ENCODE data around the gene LETM1. TPM values are rescaled to one million over a fixed set of nuclear protein-coding genes. Genes with fewer than 3 reads are reported as not detected.

The LETM1 gene
- total and polyA plus RNA-seq, 2 of the 13 experiments (the other 11 are each of a cell fraction or from before 2014, with no cell fraction given), result 9.7 to 41.6 TPM

- TF ChIP-seq, protein P1, sequence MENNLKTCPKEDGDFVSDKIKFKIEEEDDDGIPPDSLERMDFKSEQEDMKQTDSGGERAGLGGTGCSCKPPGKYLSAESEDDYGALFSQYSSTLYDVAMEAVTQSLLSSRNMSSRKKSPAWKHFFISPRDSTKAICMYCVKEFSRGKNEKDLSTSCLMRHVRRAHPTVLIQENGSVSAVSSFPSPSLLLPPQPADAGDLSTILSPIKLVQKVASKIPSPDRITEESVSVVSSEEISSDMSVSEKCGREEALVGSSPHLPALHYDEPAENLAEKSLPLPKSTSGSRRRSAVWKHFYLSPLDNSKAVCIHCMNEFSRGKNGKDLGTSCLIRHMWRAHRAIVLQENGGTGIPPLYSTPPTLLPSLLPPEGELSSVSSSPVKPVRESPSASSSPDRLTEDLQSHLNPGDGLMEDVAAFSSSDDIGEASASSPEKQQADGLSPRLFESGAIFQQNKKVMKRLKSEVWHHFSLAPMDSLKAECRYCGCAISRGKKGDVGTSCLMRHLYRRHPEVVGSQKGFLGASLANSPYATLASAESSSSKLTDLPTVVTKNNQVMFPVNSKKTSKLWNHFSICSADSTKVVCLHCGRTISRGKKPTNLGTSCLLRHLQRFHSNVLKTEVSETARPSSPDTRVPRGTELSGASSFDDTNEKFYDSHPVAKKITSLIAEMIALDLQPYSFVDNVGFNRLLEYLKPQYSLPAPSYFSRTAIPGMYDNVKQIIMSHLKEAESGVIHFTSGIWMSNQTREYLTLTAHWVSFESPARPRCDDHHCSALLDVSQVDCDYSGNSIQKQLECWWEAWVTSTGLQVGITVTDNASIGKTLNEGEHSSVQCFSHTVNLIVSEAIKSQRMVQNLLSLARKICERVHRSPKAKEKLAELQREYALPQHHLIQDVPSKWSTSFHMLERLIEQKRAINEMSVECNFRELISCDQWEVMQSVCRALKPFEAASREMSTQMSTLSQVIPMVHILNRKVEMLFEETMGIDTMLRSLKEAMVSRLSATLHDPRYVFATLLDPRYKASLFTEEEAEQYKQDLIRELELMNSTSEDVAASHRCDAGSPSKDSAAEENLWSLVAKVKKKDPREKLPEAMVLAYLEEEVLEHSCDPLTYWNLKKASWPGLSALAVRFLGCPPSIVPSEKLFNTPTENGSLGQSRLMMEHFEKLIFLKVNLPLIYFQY (CRISPR knock-in tag; IDR thresholded peaks at IDR 0.05; ENCODE audit: borderline replicate concordance), result peak; percentile 97
- TF ChIP-seq, protein P2, sequence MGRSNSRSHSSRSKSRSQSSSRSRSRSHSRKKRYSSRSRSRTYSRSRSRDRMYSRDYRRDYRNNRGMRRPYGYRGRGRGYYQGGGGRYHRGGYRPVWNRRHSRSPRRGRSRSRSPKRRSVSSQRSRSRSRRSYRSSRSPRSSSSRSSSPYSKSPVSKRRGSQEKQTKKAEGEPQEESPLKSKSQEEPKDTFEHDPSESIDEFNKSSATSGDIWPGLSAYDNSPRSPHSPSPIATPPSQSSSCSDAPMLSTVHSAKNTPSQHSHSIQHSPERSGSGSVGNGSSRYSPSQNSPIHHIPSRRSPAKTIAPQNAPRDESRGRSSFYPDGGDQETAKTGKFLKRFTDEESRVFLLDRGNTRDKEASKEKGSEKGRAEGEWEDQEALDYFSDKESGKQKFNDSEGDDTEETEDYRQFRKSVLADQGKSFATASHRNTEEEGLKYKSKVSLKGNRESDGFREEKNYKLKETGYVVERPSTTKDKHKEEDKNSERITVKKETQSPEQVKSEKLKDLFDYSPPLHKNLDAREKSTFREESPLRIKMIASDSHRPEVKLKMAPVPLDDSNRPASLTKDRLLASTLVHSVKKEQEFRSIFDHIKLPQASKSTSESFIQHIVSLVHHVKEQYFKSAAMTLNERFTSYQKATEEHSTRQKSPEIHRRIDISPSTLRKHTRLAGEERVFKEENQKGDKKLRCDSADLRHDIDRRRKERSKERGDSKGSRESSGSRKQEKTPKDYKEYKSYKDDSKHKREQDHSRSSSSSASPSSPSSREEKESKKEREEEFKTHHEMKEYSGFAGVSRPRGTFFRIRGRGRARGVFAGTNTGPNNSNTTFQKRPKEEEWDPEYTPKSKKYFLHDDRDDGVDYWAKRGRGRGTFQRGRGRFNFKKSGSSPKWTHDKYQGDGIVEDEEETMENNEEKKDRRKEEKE (IDR thresholded peaks at IDR 0.05), result no peak
- TF ChIP-seq, protein P3, sequence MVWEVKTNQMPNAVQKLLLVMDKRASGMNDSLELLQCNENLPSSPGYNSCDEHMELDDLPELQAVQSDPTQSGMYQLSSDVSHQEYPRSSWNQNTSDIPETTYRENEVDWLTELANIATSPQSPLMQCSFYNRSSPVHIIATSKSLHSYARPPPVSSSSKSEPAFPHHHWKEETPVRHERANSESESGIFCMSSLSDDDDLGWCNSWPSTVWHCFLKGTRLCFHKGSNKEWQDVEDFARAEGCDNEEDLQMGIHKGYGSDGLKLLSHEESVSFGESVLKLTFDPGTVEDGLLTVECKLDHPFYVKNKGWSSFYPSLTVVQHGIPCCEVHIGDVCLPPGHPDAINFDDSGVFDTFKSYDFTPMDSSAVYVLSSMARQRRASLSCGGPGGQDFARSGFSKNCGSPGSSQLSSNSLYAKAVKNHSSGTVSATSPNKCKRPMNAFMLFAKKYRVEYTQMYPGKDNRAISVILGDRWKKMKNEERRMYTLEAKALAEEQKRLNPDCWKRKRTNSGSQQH (CRISPR knock-in tag; IDR thresholded peaks at IDR 0.05; ENCODE audit: low read depth), result no peak
- TF ChIP-seq ATF7-NPFF (CRISPR knock-in tag; IDR thresholded peaks at IDR 0.05; ENCODE audit: low read depth) (peak; percentile 73; the same call in 1 of the 2 replicates), DPF2 (CRISPR knock-in tag; IDR thresholded peaks at IDR 0.05; ENCODE audit: borderline replicate concordance, low read depth) (no peak), BRCA1 (CRISPR knock-in tag; IDR thresholded peaks at IDR 0.05) (no peak), HDAC1 (CRISPR knock-in tag; IDR thresholded peaks at IDR 0.05) (peak; percentile 76), ZNF160 (CRISPR knock-in tag; IDR thresholded peaks at IDR 0.05) (no peak), ZNF710 (CRISPR knock-in tag; IDR thresholded peaks at IDR 0.05; ENCODE audit: borderline replicate concordance) (peak; percentile 89)
- TF ChIP-seq, protein P4, sequence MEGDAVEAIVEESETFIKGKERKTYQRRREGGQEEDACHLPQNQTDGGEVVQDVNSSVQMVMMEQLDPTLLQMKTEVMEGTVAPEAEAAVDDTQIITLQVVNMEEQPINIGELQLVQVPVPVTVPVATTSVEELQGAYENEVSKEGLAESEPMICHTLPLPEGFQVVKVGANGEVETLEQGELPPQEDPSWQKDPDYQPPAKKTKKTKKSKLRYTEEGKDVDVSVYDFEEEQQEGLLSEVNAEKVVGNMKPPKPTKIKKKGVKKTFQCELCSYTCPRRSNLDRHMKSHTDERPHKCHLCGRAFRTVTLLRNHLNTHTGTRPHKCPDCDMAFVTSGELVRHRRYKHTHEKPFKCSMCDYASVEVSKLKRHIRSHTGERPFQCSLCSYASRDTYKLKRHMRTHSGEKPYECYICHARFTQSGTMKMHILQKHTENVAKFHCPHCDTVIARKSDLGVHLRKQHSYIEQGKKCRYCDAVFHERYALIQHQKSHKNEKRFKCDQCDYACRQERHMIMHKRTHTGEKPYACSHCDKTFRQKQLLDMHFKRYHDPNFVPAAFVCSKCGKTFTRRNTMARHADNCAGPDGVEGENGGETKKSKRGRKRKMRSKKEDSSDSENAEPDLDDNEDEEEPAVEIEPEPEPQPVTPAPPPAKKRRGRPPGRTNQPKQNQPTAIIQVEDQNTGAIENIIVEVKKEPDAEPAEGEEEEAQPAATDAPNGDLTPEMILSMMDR (CRISPR knock-in tag; IDR thresholded peaks at IDR 0.05), result peak; percentile 82
Observed at GRCh38 chr4:1779588-1780382, 76.2 kb downstream of the LETM1 start (continued).
